NCI-H2081 (cell line): ENCODE data around the gene PDCD4.

Experiments used
- DNase-seq, 2 experiments: peaks; one replicate each; lab custom pipeline; 2025; lab: John Stamatoyannopoulos, UW

The PDCD4 gene

GRCh38 chr10:110871298-110872084, at the start of gene PDCD4:
TSS of gene PDCD4 (plus strand) at chr10:110871928. CDS start at chr10:110876028, 4,100 bp downstream.
- DNase-seq, result peak; percentile 92 to 95

GRCh38 chr10:110822035-110822711, 49.6 kb upstream of the PDCD4 start:
- DNase-seq, result no peak

- no peak for DNase-seq
Measured at GRCh38 chr10:110822712-110823311, 48.9 kb upstream of the PDCD4 start.

GRCh38 chr10:110824152-110824441, 47.6 kb upstream of the PDCD4 start:
- no peak for DNase-seq

- no peak for DNase-seq
Measured at GRCh38 chr10:110824660-110825059, 47.1 kb upstream of the PDCD4 start.

GRCh38 chr10:110825508-110825907, 46.2 kb upstream of the PDCD4 start:
- no peak for DNase-seq

- DNase-seq, result no peak
Measured at GRCh38 chr10:110827410-110827809, 44.3 kb upstream of the PDCD4 start.

- DNase-seq, result no peak
Measured at GRCh38 chr10:110827875-110828274, 43.9 kb upstream of the PDCD4 start.

GRCh38 chr10:110828525-110828924, 43.2 kb upstream of the PDCD4 start:
- no peak for DNase-seq

- no peak for DNase-seq
Measured at GRCh38 chr10:110829721-110830410, 41.9 kb upstream of the PDCD4 start.

GRCh38 chr10:110833234-110833940, 38.3 kb upstream of the PDCD4 start:
- DNase-seq, result no peak

- DNase-seq, result no peak
Measured at GRCh38 chr10:110833941-110834628, 37.6 kb upstream of the PDCD4 start.

- peak in 1 of 2 experiments; percentile 24 for DNase-seq
Measured at GRCh38 chr10:110834629-110835301, 37.0 kb upstream of the PDCD4 start.

GRCh38 chr10:110835841-110836240, 35.9 kb upstream of the PDCD4 start:
- no peak for DNase-seq

GRCh38 chr10:110836706-110837105, 35.0 kb upstream of the PDCD4 start:
- DNase-seq, result no peak

- no peak for DNase-seq
Measured at GRCh38 chr10:110837418-110838171, 34.1 kb upstream of the PDCD4 start.

GRCh38 chr10:110840225-110840922, 31.4 kb upstream of the PDCD4 start:
- DNase-seq, result no peak

GRCh38 chr10:110840923-110841428, 30.8 kb upstream of the PDCD4 start:
- no peak for DNase-seq

GRCh38 chr10:110841767-110842267, 29.9 kb upstream of the PDCD4 start:
- no peak for DNase-seq
